ENCODE results near the gene SETD2. TPM values are rescaled to one million over a fixed set of nuclear protein-coding genes. Genes with fewer than 3 reads are reported as not detected.

Gene SETD2
- total RNA-seq, 1 donor from 2014 or later, result 65.7 TPM

DNA sequence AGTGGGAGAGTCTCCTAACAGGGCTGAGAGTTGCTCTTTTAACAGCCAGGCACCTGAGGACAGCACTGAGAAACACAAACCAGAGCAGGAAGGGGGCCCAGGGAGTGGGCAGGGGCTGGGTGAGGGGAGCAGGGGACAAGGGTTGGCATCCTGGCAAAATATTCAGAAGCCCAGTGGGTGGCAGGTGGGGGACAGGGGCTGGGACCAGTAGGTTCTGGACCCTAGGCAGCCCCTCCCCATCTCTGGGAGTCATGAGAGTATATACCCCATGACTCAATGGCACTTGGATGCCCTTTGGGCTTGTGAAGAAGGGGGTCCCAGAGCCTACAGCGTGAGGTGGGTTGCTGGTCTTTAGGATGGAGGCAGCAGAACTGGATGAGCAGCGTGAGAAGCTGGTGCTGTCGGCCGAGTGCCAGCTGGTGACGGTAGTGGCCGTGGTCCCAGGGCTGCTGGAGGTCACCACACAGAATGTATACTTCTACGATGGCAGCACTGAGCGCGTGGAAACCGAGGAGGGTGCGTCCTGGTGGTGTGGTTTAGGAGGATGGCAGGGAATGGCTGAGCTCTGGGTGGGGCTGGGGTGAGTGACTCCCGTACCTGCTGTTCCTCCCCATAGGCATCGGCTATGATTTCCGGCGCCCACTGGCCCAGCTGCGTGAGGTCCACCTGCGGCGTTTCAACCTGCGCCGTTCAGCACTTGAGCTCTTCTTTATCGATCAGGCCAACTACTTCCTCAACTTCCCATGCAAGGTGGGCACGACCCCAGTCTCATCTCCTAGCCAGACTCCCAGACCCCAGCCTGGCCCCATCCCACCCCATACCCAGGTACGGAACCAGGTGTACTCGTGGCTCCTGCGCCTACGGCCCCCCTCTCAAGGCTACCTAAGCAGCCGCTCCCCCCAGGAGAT lies 160.2 kb downstream of the SETD2 start:
- ATAC-seq (ENCODE audit: low read depth) (no peak), DNase-seq (no peak)
- no peak for TF ChIP-seq CTCF (IDR thresholded peaks at IDR 0.05)
- peaks cover 64% of the 10 kb centered on the region for H3K36me3 Mint-ChIP-seq (ENCODE audit: low read depth)
- H3K27me3 Mint-ChIP-seq, result no peaks in the 10 kb centered on the region
- intact Hi-C loops (cut with micrococcal nuclease), result no loop called here
- no peak overlapping the region for H3K27ac Mint-ChIP-seq
- POLR2A ChIA-PET, result interaction anchor here (1.5 kb wide), 1 partner anchor 77 kb away, joined by 4 read pairs; no protein-coding TSS in a partner anchor
- no peak overlapping the region for H3K4me3 Mint-ChIP-seq
- peaks cover 3% of the 10 kb centered on the region for H3K4me1 Mint-ChIP-seq
- no peaks in the 10 kb centered on the region for H3K9me3 Mint-ChIP-seq
- CTCF ChIA-PET, result no interaction called here

GRCh38 chr3:47003056-47003410 lies 160.9 kb downstream of the SETD2 start:
- Mint-ChIP-seq H3K27ac (no peak overlapping the region), H3K4me1 (peaks cover 7% of the 10 kb centered on the region), H3K36me3 (ENCODE audit: low read depth) (peaks cover 67% of the 10 kb centered on the region), H3K9me3 (no peaks in the 10 kb centered on the region), H3K27me3 (no peaks in the 10 kb centered on the region), H3K4me3 (no peak overlapping the region)
- ChIA-PET POLR2A (no interaction called here), CTCF (no interaction called here)
- DNase-seq (no peak), ATAC-seq (ENCODE audit: low read depth) (no peak)
- no peak for TF ChIP-seq CTCF (IDR thresholded peaks at IDR 0.05)
- intact Hi-C loops (cut with micrococcal nuclease), result no loop called here

DNA sequence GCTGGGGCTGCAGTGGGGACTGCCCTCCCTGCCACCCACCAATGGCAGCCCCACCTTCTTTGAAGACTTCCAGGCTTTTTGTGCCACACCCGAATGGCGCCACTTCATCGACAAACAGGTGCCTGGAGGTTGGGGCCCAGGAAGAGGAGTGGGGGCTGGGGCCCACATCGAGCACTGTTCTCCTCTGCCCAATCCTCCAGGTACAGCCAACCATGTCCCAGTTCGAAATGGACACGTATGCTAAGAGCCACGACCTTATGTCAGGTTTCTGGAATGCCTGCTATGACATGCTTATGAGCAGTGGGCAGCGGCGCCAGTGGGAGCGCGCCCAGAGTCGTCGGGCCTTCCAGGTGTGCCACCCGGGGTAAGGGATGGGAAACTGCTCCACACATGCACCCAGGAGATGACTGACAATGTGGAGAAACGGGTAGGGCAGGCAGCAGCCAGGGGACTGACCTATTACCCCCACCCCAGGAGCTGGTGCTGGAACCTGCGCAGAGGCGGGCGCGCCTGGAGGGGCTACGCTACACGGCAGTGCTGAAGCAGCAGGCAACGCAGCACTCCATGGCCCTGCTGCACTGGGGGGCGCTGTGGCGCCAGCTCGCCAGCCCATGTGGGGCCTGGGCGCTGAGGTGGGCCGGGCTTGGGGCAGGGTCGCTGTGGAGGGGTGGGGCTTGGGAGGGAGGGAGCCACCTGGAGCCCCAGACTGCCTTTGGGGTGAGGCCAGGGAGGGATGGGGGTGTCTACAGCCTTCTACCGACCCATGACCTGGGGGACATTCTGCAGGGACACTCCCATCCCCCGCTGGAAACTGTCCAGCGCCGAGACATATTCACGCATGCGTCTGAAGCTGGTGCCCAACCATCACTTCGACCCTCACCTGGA lies 161.5 kb downstream of the SETD2 start:
- Mint-ChIP-seq H3K27me3 (no peaks in the 10 kb centered on the region), H3K9me3 (no peaks in the 10 kb centered on the region), H3K4me3 (no peak overlapping the region), H3K4me1 (peaks cover 7% of the 10 kb centered on the region), H3K27ac (no peak overlapping the region), H3K36me3 (ENCODE audit: low read depth) (peaks cover 70% of the 10 kb centered on the region)
- DNase-seq (no peak), ATAC-seq (ENCODE audit: low read depth) (no peak)
- intact Hi-C loops (cut with micrococcal nuclease), result no loop called here
- POLR2A ChIA-PET, result no interaction called here
- TF ChIP-seq CTCF (IDR thresholded peaks at IDR 0.05), result no peak
- CTCF ChIA-PET, result no interaction called here

- ATAC-seq (ENCODE audit: low read depth), result no peak
- H3K4me1 Mint-ChIP-seq, result peaks cover 9% of the 10 kb centered on the region
- ChIA-PET CTCF (no interaction called here), POLR2A (no interaction called here)
- no peak overlapping the region for H3K4me3 Mint-ChIP-seq
- H3K27ac Mint-ChIP-seq, result no peak overlapping the region
- no peaks in the 10 kb centered on the region for H3K9me3 Mint-ChIP-seq
- H3K36me3 Mint-ChIP-seq (ENCODE audit: low read depth), result peaks cover 69% of the 10 kb centered on the region
- no peak for TF ChIP-seq CTCF (IDR thresholded peaks at IDR 0.05)
- intact Hi-C loops (cut with micrococcal nuclease), result no loop called here
- H3K27me3 Mint-ChIP-seq, result no peaks in the 10 kb centered on the region
- DNase-seq, result no peak
Observed at GRCh38 chr3:47001731-47002170, 162.2 kb downstream of the SETD2 start.
